Endodermal cell (in vitro differentiated cells): Measurements from ENCODE around the gene ACACA. TPM values are rescaled to one million over a fixed set of nuclear protein-coding genes. Genes with fewer than 3 reads are reported as not detected.

Source experiments
- DNase-seq: peaks from one replicate; pipeline ENCODE4 v3.0.0-alpha.2; 2017
- H3K27ac ChIP-seq: 2 replicates; pipeline ENCODE4 v1.5.1; 2013; ENCODE audit warnings: mild to moderate bottlenecking, low read depth, low read length, moderate library complexity
- H3K27me3 ChIP-seq: 2 replicates; pipeline ENCODE4 v1.6.1; 2013; ENCODE audit warnings: mild to moderate bottlenecking, low read length, moderate library complexity; ENCODE audit not compliant: insufficient read depth, control insufficient read depth, poor library complexity, severe bottlenecking
- H3K36me3 ChIP-seq: 2 replicates; pipeline ENCODE4 v1.7.0; 2013; ENCODE audit warnings: mild to moderate bottlenecking, low read length, moderate library complexity; ENCODE audit not compliant: control insufficient read depth, insufficient read depth
- H3K4me1 ChIP-seq: one replicate; pipeline ENCODE4 v1.7.0; 2013; ENCODE audit warnings: low read length; ENCODE audit not compliant: control insufficient read depth, insufficient read depth
- H3K4me3 ChIP-seq: 2 replicates; pipeline ENCODE4 v1.5.1; 2013; ENCODE audit warnings: mild to moderate bottlenecking, low read length, moderate library complexity
- H3K9ac ChIP-seq: 2 replicates; pipeline ENCODE4 v1.6.1; 2013; ENCODE audit warnings: mild to moderate bottlenecking, low read length, moderate library complexity; ENCODE audit not compliant: poor library complexity, severe bottlenecking; ENCODE audit errors: extremely low read depth
- H3K9me3 ChIP-seq: 2 replicates; pipeline ENCODE4 v1.6.1; 2013; ENCODE audit warnings: mild to moderate bottlenecking, low read length, moderate library complexity; ENCODE audit not compliant: control insufficient read depth
- H3K27ac Mint-ChIP-seq: 2 replicates; pipeline ENCODE4 v1.8.0; 2020; ENCODE audit warnings: mixed read lengths
- H3K27me3 Mint-ChIP-seq: 2 replicates; pipeline ENCODE4 v1.8.0; 2021; ENCODE audit warnings: mild to moderate bottlenecking, mixed read lengths; ENCODE audit not compliant: insufficient read depth
- H3K36me3 Mint-ChIP-seq: 2 replicates; pipeline ENCODE4 v1.8.0; 2020; ENCODE audit warnings: low read depth, mixed read lengths
- H3K4me1 Mint-ChIP-seq: 2 replicates; pipeline ENCODE4 v1.8.0; 2020; ENCODE audit warnings: mixed read lengths
- H3K4me3 Mint-ChIP-seq: 2 replicates; pipeline ENCODE4 v1.8.0; 2020; ENCODE audit warnings: mild to moderate bottlenecking, moderate library complexity, mixed read lengths
- H3K9me3 Mint-ChIP-seq: 2 replicates; pipeline ENCODE4 v1.8.0; 2020; ENCODE audit warnings: mild to moderate bottlenecking, mixed read lengths
- WGBS, 2 experiments: methylation state at CpG; one replicate each; pipeline versions ENCODE4 v1.1.5 to v1.1.7; 2013; ENCODE audit warnings: missing lambda C conversion rate in 2 of 2, mixed read lengths in 1 of 2; ENCODE audit not compliant: insufficient coverage in 1 of 2, insufficient read length in 1 of 2; 5-methylcytosine and 5-hydroxymethylcytosine counted together
- long read RNA-seq, 4 experiments: library from polyadenylated mRNA in 2 of 4; library from RNA in 1 of 4; library from capped mRNA in 1 of 4; stranded (forward) in 3 of 4; unstranded in 1 of 4; transcript quantifications; one replicate each; pipeline ENCODE4 v2.0.0, GENCODE V29; 2020 to 2021; ENCODE audit warnings: inconsistent platforms in 1 of 4
- polyA plus RNA-seq, 2 experiments: library from polyadenylated mRNA; stranded (reverse); fragments of 50-300 nt; gene quantifications; one replicate each; pipeline ENCODE4 v1.2.3, GENCODE V29; 2013
- total RNA-seq, 2 donors: library from RNA; stranded (reverse); fragmentation: NEBNext Ultra II Directional in 1 of 2; extraction: Animal tissue kit (Norgen Biotek cat#: 25700) in 1 of 2; gene quantifications; 2 replicates in 1 of 2; 3 replicates in 1 of 2; pipeline ENCODE4 v1.2.1, GENCODE V29; 2021
- TF ChIP-seq, protein P1 (sequence below): fragments of 200-600 bp; sonication (generic); conservative IDR thresholded peaks from 2 replicates; pipeline ENCODE4 v1.5.0; 2021; ENCODE audit warnings: antibody characterized with exemption, mild to moderate bottlenecking

The ACACA gene
- total RNA-seq, result 10 to 100 TPM; 66.7 to 68.6 TPM
- polyA plus RNA-seq (2013, experiment 1 of 2), result 57.3 TPM
- 57.2 TPM for polyA plus RNA-seq (2013, experiment 2 of 2)
- long read RNA-seq, experiment 1, partial matches to known transcripts, result 5 of 12 reads
- long read RNA-seq, experiment 1, other reads (novel, unspliced or antisense), result 7 of 12 reads
- long read RNA-seq, experiment 2, full-length matches to known transcripts, result 6 of 41 reads
- long read RNA-seq, experiment 2, partial matches to known transcripts, result 25 of 41 reads
- long read RNA-seq, experiment 2, other reads (novel, unspliced or antisense), result 10 of 41 reads
- long read RNA-seq, experiment 3, full-length matches to known transcripts, result 5 of 31 reads
- long read RNA-seq, experiment 3, partial matches to known transcripts, result 16 of 31 reads
- long read RNA-seq, experiment 3, other reads (novel, unspliced or antisense), result 10 of 31 reads
- long read RNA-seq, experiment 4, partial matches to known transcripts, result 0 of 6 reads
- long read RNA-seq, experiment 4, other reads (novel, unspliced or antisense), result 6 of 6 reads

DNA sequence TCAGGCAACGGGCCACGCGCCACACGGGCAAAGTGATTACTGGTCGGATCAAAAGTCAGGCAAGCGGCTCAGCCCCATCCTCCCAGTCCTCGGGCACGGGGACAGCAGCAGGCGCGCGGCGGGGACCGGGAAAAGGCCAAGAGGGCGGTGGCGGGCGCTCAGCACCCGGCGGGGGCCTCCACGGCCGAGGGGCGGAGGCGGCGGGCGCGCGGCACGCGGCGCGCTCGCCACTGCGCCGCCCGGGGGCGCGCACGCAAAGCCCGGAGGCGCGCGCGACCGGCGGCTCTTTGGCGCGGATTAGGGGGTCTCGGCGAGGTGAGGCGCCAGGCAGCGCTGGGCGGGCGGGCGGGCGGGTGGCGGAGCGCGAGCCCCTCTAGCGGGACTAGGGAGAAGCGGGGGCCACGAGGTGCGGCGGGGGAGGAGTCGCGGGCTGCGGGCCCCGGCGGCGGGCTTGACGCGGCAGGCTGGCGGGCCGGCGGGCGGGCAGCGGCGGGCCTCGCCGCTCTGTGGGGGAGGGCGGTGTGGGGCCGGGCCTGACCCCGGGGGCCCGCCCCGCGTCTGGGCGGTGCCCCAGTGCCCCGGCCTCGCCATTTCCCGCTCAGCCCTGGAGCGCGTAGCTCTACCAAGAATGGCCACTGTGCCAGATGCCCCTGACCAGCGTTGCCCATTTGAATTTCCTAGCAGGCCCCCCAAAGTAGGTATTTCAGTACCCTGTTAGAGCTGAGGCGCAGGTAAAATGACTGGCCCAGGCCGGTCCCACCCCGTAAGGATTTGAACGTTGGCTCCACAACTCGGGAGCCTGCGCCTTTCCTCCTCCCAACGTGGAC, at the start of gene ACACA, which contains the start of gene TADA2A:
TSS of gene ACACA (minus strand) at position 202 of the 827 bp plus-strand sequence. CDS start 537 bp downstream, outside the sequence.
TSS of gene TADA2A (plus strand) at position 252 of the 827 bp plus-strand sequence. CDS start 4,480 bp downstream, outside the sequence.
- WGBS, 2 experiments, result 0% methylated on average over 17 to 98 of the region's 98 CpGs
- peak within 1 kb of the TSS; percentile 98 for H3K4me3 Mint-ChIP-seq
- peak; percentile 94 for DNase-seq
- Histone ChIP-seq H3K36me3 (peaks cover 22% of the 10 kb centered on the region), H3K4me3 (peak within 1 kb of the TSS; percentile 96), H3K27ac (peak within 1 kb of the TSS; percentile 74), H3K4me1 (no peaks in the 10 kb centered on the region), H3K9ac (peak within 1 kb of the TSS; percentile 83), H3K27me3 (no peaks in the 10 kb centered on the region), H3K9me3 (no peaks in the 10 kb centered on the region)
- peaks cover 15% of the 10 kb centered on the region for H3K4me1 Mint-ChIP-seq
- H3K36me3 Mint-ChIP-seq, result peaks cover 27% of the 10 kb centered on the region
- H3K9me3 Mint-ChIP-seq, result no peaks in the 10 kb centered on the region
- peak within 1 kb of the TSS; percentile 96 for H3K27ac Mint-ChIP-seq
- H3K27me3 Mint-ChIP-seq, result no peaks in the 10 kb centered on the region
- TF ChIP-seq, protein P1, sequence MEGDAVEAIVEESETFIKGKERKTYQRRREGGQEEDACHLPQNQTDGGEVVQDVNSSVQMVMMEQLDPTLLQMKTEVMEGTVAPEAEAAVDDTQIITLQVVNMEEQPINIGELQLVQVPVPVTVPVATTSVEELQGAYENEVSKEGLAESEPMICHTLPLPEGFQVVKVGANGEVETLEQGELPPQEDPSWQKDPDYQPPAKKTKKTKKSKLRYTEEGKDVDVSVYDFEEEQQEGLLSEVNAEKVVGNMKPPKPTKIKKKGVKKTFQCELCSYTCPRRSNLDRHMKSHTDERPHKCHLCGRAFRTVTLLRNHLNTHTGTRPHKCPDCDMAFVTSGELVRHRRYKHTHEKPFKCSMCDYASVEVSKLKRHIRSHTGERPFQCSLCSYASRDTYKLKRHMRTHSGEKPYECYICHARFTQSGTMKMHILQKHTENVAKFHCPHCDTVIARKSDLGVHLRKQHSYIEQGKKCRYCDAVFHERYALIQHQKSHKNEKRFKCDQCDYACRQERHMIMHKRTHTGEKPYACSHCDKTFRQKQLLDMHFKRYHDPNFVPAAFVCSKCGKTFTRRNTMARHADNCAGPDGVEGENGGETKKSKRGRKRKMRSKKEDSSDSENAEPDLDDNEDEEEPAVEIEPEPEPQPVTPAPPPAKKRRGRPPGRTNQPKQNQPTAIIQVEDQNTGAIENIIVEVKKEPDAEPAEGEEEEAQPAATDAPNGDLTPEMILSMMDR, result peak; percentile 35

DNA sequence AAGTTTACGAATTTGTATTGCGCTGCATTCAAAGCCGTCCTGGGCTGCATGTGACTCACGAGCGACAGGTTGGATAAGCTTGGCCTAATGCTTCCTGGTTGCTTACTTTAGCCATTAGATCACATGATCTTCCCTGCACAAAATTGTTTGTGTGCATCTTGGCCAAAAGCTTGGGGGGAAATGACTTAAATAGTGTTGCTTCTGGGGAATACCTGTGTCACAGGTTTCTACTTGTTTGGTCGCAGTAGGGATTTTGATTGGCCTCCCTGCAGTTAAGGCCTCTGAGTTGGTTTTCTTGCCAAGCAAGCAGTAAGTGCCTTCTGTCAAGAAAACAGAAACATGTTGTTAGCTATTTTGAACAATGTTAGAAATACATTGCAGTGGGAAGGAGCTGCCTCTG, 43.5 kb upstream of the ACACA start:
- peaks cover 3% of the 10 kb centered on the region for H3K4me1 ChIP-seq
- no peaks in the 10 kb centered on the region for H3K9me3 ChIP-seq
- 91 to 93% methylated on average over 5 to 6 of the region's 6 CpGs for WGBS, 2 experiments
- DNase-seq, result peak; percentile 55
- H3K27ac ChIP-seq, result no peak overlapping the region
- H3K4me3 ChIP-seq, result no peak overlapping the region
- Mint-ChIP-seq H3K36me3 (peaks cover 32% of the 10 kb centered on the region), H3K4me1 (peaks cover 35% of the 10 kb centered on the region), H3K27ac (peak overlapping the region; percentile 85), H3K9me3 (no peaks in the 10 kb centered on the region), H3K27me3 (no peaks in the 10 kb centered on the region), H3K4me3 (no peak overlapping the region)
- TF ChIP-seq, protein P1, result no peak
- H3K36me3 ChIP-seq, result peaks cover 30% of the 10 kb centered on the region
- no peak overlapping the region for H3K9ac ChIP-seq
- no peaks in the 10 kb centered on the region for H3K27me3 ChIP-seq

DNA sequence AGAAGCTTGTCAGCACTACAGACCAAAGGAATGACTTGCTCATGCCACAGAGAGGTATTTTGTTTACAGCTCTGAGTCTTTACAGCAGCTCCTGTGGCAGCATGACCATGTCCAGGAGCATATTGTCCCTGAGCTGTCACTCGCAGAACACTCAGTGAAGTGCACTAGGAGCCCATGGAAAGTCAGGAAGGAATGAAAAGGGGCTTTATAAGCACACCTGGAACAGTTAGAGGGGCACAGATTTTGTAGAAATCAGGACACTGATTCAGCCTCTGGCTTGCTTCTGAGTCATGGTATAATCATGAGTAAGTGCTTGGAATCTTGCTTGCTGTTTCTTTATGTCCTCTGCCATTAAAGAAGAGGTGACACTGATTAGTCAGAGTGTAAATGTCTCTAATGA, 41.0 kb upstream of the ACACA start:
- Histone ChIP-seq H3K9ac (no peak overlapping the region), H3K27ac (no peak overlapping the region), H3K27me3 (no peaks in the 10 kb centered on the region), H3K4me3 (no peak overlapping the region), H3K9me3 (no peaks in the 10 kb centered on the region), H3K36me3 (peaks cover 46% of the 10 kb centered on the region), H3K4me1 (peaks cover 3% of the 10 kb centered on the region)
- H3K4me1 Mint-ChIP-seq, result peaks cover 35% of the 10 kb centered on the region
- no peaks in the 10 kb centered on the region for H3K27me3 Mint-ChIP-seq
- TF ChIP-seq, protein P1, result no peak
- peak overlapping the region; percentile 80 for H3K27ac Mint-ChIP-seq
- H3K4me3 Mint-ChIP-seq, result no peak overlapping the region
- DNase-seq, result no peak
- peaks cover 40% of the 10 kb centered on the region for H3K36me3 Mint-ChIP-seq
- H3K9me3 Mint-ChIP-seq, result no peaks in the 10 kb centered on the region
- WGBS, 2 experiments, result 86 to 89% methylated on average over 1 of the region's 1 CpG
